ENCODE results near the gene GMDS. TPM values are rescaled to one million over a fixed set of nuclear protein-coding genes. Genes with fewer than 3 reads are reported as not detected.

The GMDS gene
- total and polyA plus RNA-seq, 2 experiments from 2014 or later, result 30.1 to 36.5 TPM

DNA sequence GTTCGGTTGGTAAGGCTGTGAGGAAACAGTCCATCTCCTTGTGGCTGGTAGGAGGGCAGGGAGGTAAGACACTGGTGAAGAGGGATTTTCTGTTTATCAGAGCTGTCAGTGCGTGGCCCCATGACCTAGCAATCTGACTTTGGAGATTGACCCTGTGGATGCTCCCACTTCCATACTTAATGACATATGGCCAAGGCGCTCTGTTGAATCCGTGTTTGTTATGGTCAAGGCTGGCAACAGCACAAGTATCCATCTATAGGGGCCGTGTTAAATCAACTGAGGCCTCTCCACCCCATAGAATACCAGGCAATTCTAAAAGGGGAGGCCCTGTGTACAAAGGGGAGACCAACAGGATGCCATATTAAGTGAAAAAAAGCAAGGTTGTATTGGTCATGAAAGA lies 661.3 kb downstream of the GMDS start:
- DNase-seq (ENCODE audit: low spot score) (no peak), ATAC-seq (no peak)
- no peaks in the 10 kb centered on the region for H4K20me1 ChIP-seq (replicated peaks; ENCODE audit: insufficient read depth)
- H3K36me3 Mint-ChIP-seq (ENCODE audit: low read depth), result no peaks in the 10 kb centered on the region
- H3K27me3 ChIP-seq (ENCODE audit: insufficient read depth), result no peaks in the 10 kb centered on the region
- H3K27ac Mint-ChIP-seq, result no peak overlapping the region
- TF ChIP-seq EZH2 (IDR thresholded peaks at IDR 0.05; ENCODE audit: low read depth, unreplicated experiment), result no peak
- TF ChIP-seq NANOG (IDR thresholded peaks at IDR 0.05; ENCODE audit: borderline replicate concordance), result no peak
- no peak for TF ChIP-seq CREB1 (CRISPR knock-in tag; IDR thresholded peaks at IDR 0.05; ENCODE audit: low read depth)
- TF ChIP-seq, protein P1, sequence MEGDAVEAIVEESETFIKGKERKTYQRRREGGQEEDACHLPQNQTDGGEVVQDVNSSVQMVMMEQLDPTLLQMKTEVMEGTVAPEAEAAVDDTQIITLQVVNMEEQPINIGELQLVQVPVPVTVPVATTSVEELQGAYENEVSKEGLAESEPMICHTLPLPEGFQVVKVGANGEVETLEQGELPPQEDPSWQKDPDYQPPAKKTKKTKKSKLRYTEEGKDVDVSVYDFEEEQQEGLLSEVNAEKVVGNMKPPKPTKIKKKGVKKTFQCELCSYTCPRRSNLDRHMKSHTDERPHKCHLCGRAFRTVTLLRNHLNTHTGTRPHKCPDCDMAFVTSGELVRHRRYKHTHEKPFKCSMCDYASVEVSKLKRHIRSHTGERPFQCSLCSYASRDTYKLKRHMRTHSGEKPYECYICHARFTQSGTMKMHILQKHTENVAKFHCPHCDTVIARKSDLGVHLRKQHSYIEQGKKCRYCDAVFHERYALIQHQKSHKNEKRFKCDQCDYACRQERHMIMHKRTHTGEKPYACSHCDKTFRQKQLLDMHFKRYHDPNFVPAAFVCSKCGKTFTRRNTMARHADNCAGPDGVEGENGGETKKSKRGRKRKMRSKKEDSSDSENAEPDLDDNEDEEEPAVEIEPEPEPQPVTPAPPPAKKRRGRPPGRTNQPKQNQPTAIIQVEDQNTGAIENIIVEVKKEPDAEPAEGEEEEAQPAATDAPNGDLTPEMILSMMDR (conservative IDR thresholded peaks at IDR 0.05; ENCODE audit: low read depth in 2 of 2), result no peak
- no peak for TF ChIP-seq JUNB (IDR thresholded peaks at IDR 0.05; ENCODE audit: unreplicated experiment)
- TF ChIP-seq STAT1 (IDR thresholded peaks at IDR 0.05; ENCODE audit: unreplicated experiment), result no peak
- TF ChIP-seq ZNF331 (CRISPR knock-in tag; IDR thresholded peaks at IDR 0.05; ENCODE audit: low read depth), result no peak
- TF ChIP-seq POLR2AphosphoS5 (IDR thresholded peaks at IDR 0.05; ENCODE audit: low read depth), result no peak
- TF ChIP-seq, protein P2, sequence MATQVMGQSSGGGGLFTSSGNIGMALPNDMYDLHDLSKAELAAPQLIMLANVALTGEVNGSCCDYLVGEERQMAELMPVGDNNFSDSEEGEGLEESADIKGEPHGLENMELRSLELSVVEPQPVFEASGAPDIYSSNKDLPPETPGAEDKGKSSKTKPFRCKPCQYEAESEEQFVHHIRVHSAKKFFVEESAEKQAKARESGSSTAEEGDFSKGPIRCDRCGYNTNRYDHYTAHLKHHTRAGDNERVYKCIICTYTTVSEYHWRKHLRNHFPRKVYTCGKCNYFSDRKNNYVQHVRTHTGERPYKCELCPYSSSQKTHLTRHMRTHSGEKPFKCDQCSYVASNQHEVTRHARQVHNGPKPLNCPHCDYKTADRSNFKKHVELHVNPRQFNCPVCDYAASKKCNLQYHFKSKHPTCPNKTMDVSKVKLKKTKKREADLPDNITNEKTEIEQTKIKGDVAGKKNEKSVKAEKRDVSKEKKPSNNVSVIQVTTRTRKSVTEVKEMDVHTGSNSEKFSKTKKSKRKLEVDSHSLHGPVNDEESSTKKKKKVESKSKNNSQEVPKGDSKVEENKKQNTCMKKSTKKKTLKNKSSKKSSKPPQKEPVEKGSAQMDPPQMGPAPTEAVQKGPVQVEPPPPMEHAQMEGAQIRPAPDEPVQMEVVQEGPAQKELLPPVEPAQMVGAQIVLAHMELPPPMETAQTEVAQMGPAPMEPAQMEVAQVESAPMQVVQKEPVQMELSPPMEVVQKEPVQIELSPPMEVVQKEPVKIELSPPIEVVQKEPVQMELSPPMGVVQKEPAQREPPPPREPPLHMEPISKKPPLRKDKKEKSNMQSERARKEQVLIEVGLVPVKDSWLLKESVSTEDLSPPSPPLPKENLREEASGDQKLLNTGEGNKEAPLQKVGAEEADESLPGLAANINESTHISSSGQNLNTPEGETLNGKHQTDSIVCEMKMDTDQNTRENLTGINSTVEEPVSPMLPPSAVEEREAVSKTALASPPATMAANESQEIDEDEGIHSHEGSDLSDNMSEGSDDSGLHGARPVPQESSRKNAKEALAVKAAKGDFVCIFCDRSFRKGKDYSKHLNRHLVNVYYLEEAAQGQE (IDR thresholded peaks at IDR 0.05; ENCODE audit: unreplicated experiment), result no peak
- no peak for TF ChIP-seq ZNF114 (CRISPR knock-in tag; IDR thresholded peaks at IDR 0.05)
- H3F3A ChIP-seq (replicated peaks; ENCODE audit: low read depth), result no peaks in the 10 kb centered on the region
- H3K9me2 ChIP-seq (ENCODE audit: insufficient read depth), result no peaks in the 10 kb centered on the region
- no peaks in the 10 kb centered on the region for H3K36me3 ChIP-seq (ENCODE audit: insufficient read depth)
- no peaks in the 10 kb centered on the region for H3K9me3 Mint-ChIP-seq
- no peaks in the 10 kb centered on the region for H3K79me2 ChIP-seq (replicated peaks; ENCODE audit: insufficient read depth)
- no peaks in the 10 kb centered on the region for H3K4me1 ChIP-seq (ENCODE audit: insufficient read depth)
- H2AFZ ChIP-seq, result no peak overlapping the region
- H3K4me3 Mint-ChIP-seq, result no peak overlapping the region
- H3K27me3 Mint-ChIP-seq (ENCODE audit: insufficient read depth, low read depth, poor library complexity), result peaks cover 10% of the 10 kb centered on the region
- no peak overlapping the region for H3K4me2 ChIP-seq
- H3K4me1 Mint-ChIP-seq, result no peaks in the 10 kb centered on the region
- H3K27ac ChIP-seq (ENCODE audit: low read depth), result no peak overlapping the region
- H3K4me3 ChIP-seq, result no peak overlapping the region
